ENCODE measurements around the gene KCP.

The KCP gene

DNA sequence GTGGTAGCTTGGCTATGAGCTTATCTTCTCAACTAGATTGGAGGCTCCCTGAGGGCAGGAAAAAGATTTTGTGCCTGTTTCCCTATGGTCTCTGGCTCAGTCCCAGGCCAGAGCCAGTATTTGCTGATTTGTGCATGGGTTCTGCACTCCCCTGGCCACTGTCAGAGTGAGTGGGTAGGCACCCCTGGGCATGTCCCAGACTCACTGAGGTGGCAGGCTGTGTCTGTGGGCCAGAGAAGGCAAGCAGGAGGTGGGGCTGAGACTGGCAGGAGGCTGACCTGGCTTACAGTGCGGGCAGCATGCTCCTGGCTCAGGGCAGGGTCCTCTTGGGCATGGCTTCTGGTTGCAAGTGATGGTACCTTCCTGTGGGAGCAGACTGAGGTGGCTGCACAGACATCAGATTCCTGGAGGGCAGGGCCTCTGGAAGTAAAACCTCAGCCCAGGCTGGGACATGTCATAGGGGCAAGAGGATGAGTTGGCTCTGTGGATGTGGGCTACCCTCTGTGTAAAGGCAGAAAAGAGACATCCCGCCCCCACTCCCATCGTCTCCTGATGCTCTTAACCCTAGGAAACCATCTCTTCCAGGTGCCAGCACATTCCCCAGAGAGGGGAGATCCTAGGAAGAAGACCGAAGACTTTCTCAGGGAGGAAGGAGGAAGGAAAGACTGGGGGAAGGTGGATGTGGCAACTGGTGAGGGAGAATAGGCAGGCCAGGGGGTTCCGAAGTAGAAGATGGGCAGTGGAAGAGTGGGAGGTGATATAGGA, 4.3 kb downstream of the KCP start:
- no peak for DNase-seq (ENCODE audit: low read depth)

DNA sequence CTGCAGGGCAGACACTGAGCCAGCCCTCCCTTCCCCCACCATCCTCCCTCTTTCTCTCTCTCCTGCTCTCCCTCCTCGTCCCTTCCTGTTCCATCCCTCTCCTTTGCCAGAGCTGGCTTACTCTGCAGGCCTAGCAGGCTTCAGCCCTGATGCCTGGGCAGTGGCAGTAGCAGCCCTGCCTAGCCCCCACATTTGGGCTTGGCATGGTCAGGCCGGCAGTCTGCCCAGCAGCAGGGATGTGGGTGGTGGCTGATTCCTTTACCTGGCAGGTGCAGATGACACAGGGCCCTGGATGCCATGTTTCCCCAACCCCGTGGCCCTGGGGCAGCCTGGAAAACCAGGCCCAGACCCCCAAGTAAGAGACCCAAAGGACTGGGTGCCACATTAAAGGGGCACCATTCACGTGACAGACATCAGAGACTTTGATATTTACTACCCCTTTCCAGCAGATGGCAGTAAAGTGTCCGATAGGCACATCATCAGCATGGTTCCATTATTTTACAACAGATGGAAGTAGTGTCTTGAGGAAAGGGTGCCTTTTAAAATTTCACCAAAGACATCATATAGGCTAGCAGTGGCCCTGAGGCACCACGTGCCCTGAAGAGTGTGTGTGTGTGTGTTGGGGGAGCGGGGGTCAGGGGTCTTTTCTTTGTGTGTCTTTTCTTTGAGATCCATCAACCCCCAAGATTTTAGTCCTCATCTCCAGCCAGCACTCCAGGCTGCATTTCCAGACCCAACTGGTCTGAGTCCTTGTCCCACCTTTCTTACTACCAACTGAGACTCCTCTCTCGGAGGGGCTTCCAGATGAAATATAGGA, 5.9 kb downstream of the KCP start:
- DNase-seq (ENCODE audit: low read depth), result no peak

DNA sequence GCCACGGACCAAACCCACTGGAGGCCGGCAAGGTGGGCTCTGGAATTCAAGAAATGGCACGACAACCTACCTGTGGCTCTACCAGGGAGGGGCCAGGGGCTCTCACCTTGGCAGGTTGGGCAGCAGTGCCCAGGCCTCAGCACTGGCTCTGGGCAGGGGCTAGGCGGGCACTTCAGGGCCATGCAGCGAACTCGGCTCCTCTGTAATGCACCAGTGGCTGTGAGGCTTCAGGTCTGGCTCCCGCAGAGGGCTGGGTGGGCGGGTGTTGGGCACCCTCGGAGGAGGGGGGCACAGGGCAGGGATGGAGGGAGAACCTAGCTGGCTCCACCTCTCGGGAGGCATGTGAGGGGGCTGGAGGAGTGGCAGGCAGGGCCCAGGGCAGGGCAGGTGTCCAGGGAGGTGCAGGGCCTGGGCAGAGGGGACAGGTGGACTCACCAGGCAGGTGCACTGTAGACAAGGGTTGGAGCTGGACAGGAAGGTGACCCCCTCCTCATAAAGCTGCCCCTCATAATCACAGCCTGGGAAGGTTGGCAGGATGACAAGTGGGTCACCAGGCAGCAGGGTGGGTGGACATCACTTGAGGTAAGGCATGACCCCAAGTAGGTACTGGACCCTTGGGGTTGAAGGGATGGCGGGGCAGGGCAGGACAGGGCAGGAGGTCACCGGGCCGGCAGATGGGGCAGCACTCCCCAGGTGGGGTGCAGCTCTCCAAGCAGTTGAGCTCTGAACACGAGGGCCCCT, 6.7 kb downstream of the KCP start:
- no peak for DNase-seq (ENCODE audit: low read depth)

DNA sequence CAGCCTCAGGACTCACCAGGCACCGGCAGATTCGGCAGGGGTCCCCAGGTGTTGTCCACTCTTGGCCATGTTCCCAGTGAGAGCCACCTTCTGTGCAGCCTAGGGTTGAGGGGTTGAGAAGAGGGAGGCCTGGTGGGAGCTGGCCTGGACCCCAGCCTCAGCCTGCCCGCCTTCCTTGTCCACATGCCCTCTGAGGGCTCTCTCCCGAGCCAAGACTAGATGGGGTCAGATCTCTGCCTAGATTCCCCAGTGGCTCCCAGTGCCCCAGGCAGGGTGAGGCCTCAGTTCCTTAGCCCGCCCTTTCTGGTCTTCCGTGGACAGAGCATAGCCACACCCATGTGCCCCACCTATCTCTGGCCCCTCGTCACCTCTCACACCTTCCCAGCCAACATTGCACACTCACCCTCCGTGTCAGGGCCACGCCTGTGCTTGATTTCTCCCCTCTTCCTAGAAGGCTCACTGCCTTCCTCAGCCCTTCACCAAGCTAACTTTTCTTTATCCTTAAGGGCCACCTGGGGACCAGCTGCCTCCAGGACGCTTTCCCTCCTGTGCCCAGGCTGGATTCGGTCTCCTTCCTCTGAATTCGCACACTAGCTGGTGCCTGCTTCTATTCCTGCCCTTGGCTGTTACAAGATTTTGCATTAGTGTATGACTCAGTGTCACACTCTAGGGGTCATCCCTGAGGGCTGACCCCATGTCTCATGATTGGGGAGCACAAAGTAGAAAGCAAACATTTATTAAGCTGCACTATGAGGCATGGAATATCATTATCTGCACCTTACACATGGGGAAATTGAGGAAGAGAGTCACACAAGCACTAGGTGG, 7.5 kb downstream of the KCP start:
- DNase-seq (ENCODE audit: low read depth), result no peak

DNA sequence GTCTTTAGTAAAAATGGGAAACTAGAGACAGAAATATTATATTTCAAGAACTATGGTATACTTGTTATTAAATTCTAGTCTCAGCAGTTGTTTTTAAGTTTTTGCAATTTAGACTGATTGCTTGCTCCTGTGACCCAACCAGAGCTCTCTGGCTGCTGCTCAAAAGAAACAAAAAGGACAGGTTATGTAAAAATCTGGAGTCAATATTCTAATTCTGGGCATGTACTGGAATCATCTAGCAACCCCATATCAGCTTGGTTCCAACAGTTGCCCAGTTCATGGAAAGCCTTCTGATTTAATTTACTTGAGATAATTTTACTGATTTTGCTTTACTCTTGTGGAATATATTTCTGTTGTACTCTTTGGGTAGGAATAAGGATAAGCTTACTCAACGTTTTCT, 10.3 kb downstream of the KCP start:
- no peak for DNase-seq (ENCODE audit: low read depth)

DNA sequence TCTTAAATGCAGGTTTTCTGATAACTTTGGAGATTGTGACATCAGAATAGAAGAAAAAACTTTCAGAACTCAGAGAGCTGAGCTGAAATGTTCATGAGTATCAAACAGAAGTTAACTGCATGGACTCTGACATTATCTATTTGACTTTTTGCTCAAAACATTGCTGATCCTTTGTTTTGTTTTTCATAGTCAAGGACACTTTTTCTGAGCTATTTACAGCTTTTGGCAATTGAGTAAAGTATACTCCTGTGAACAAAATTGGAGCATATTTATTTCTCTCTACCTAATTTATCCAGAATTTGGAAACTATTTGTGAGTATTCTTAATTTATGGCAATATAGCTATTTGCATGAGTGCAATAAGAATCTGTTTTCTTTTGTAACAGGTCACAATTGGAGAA, 11.1 kb downstream of the KCP start:
- no peak for DNase-seq (ENCODE audit: low read depth)

DNA sequence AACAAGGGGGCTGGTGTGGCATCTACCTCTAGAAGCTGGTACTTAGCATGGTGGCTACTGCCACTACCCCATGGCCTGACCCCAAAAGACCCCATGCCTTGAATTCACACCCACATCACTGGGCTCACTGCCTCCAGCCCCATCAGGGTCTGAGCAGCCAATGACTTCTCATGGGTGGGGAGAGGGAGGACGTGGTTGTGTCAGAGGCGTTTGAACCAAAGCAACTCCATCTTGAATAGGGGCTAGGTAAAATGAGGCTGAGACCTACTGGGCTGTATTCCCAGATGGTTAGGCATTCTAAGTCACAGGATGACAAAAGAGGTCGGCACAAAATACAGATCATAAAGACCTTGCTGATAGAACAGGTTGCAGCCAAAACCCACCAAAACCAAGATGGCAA, 15.2 kb downstream of the KCP start:
- no peak for DNase-seq (ENCODE audit: low read depth)

DNA sequence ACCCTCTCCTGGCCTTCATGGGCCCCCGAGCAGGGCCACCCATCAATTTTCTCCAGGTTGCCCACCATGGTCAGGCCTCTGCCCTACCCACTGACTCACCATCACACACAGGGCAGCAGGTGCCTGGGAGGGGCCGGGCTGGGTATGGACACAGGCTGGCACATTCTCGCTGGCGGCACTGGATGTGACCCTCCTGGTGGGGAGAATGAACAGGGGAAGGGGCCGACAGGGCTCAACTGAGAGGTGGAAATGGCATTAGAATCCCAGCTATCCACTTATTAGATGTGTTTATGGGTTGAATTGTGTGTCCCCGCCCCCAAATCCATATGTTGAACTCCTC, 16.4 kb downstream of the KCP start:
- DNase-seq (ENCODE audit: low read depth), result no peak

DNA sequence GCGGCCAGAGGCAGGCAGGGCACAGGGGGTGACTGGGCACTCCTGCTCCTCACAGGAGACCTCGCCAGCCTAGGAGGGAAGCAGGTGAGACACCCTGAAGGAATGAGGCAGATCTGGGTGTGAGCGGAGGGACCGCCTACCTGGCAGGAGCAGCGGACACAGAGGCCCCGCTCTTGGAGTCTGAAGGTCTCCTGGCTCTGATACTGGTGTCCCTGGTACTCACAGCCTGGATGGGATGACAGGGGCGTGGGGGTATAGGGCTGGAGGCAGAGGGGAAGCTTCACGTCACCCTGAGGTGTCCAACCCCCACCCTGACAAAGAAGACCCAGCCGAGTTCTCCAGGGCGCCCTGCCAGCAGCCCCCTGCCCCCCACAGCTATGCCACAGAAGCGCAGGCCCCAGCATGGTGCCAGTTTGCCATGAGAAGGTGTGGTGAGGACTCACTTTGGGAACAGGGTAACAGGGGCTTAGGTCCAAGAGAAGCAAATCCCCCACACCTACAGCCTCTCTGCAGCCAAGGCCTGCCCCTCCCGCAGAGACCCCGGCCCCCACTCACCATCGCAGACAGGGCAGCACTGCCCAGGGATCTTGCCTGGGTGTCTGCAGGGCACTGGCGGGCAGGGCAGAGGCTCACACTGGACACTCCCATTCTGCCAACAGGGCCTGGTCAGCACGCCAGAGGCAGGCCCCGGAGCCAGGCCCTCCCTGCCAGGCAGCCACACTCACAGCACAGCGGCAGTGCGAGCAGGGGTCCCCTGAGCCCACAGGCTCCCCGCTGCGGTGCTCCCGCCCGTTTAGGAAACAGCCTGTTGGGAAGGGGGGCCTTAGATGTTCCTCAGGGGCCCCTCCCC, 17.0 kb downstream of the KCP start:
- DNase-seq (ENCODE audit: low read depth), result no peak

DNA sequence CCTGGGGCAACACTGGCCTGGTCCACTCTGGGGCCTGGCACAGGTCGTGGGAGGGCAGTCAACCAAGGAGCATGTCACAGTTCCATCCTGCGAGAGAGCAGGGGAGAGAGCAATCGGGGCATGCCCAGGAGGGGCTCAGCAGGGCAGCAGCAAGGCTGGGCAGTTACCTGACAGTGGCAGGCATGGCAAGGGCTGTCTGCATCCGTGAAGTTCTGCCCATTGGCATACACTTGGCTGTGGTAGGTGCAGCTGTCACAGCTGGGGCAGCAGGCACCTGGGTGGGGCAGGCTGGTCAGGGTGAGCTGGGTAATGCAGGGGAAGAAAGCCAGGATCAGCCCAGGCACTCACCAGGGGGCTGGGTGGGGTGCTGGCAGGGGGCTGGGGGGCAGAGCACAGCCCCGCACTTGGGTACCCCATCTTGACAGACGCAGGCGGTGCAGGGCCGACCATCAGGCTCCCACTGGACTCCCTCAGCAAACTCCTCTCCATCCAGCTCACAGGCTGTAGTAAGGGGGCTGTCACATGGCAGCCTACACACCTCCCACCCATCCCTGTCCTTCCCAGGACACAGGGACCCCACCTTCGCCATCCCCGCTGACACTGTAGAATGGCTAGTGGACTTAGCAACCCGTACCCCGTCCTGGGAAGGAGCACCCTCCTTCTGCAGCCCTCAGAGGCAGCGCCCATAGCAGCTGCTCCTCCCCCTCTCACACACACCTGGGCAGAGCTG, 17.8 kb downstream of the KCP start:
- no peak for DNase-seq (ENCODE audit: low read depth)

DNA sequence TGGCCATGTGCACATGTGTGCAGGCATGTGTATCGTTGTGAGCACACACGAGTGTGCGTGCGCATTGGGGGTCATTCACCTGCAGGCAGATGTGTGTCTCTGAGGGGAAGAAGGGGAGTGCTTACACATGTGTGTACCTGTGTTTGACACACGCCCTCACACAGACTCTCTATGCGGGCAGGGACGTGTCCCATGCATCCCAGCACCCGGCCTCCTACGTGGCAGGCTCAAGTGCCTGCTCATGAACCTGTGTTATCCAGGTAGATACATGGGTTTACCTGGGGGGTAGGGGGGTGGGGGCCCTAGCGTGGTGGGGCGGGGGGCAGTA, 18.6 kb downstream of the KCP start:
- no peak for DNase-seq (ENCODE audit: low read depth)

DNA sequence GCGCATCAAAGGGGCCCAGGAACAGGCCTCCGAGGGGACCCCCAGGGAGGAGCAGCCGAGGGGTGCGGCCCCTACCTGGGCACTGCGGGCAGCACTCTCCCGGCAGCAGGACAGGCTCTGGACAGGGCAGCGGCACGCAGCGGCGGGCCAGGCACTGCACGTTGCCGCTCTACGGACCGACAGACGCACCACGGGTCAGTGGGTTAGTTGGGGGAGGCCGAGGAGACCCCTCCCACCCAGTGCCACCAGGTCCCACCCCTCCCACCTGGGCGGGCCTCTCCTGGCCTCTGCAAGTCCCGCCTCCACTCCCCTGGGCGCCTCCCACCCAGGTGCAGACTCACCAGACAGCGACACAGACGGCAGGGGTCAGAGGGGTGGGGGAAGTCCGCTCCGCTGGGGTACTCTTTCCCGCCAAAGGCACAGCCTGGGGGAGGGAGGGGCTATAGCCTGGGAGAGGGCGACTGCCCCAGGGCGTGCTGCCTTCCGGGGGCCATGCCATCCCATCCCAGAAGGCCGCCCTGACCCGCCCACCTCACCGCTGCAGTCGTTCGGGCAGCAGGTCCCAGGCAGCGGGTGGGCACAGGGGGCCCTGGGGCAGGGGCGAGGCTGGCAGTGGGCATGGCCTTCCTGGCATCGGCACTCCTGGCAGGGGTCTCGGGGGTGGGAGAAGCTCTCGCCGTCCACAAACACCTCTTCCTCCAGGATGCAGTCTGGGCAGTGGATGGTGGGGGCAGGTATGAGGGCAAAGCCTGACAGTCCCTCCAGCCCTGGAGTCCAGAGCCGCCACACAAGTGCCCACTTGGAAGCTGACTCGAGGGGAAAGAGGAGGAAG, 19.2 kb downstream of the KCP start:
- DNase-seq (ENCODE audit: low read depth), result no peak

DNA sequence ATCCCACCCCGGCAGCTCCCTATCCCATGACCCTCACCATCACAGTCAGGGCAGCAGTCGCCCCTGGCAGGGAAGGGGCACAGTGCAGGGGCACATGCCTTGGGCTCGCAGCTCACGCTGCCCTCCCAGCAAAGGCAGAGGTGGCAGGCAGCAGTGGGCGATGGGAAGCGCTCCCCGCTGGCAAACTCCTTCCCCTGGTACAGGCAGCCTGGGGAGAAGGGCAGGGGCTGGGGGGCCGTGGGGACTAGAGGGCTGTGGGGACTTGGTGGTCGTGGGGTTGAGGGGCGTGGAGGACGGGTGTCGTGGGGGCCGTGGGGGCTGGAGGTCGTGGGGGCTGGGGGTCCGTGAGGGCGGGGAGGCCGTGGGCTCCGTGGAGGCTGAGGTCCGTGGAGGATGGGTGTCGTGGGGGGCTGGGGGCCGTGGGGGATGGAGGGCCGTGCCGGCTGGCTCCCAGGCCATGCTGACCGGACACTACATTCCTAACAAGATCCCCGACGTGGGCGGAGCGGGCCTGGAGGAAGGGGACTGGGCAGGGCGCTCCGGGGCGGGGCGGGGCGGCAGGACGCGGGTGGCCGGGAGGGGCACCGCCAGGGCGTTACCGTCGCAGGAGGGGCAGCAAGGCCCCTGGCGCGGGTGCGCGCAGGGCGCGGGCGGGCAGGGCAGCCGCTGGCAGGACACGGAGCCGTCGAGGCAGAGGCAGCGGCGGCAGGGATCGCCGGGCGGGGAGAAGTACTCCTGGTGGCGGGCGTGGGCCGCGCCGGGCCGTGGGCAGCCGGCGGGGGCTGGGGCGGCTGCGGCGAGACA, 20.0 kb downstream of the KCP start:
- DNase-seq (ENCODE audit: low read depth), result no peak

DNA sequence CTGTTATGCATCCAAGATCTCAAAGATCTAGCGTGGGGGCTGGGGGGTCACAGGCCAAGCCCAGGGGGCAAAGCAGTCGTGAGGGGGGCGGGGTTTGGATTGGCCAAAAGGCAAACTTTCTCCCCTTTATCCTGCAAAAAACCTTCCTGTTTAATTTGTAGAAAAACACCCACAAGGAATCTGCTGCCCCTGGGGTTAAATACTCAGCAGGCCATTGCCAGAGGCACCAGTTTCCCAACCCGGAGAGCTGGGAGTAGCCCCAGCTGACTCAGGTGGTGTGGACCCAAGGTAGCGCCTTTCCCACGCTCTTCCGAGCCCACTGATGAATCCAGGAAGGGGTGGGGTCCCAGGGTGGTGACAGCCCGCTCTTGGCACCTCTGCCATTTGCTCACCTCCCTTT, 21.4 kb downstream of the KCP start:
- DNase-seq (ENCODE audit: low read depth), result no peak

DNA sequence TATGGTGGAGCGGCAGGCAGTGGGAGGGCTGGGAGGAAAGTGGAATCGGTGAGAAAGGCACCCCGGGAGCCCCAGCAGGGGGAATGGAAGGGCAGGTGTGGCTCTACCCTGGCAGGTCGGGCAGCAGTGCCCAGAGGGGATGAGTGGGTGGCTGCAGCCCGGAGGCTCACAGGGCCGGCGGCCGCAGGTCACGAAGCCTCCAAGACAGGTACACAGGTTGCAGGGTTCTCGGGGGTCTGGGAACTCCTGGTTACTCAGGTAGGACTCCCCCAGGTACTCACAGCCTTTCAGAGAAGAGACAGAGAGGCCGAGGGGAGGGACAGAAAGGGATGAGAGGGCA, 21.8 kb downstream of the KCP start:
- DNase-seq (ENCODE audit: low read depth), result no peak

DNA sequence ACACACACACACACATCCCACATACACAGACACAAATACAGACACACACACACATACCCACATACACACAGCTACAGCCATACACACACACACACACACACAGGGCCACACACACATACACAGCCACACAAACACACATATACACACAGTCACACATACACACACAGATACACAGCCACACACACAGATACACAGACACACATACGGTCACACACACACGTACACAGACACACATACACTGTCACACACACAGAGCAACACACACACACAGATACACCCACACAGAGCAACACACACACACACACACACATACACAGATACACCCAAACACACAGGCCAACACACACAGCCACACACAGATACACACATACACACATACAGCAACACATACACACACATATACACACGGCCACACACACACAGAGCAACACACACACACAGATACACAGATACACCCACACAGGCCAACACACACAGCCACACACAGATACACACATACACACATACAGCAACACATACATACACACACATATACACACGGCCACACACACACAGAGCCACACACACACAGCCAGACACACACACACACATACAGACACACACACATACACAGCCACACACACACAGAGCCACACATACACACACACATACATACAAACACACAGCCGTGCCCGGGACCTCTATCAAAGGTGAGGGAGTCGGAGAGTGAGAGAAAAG, 22.3 kb downstream of the KCP start:
- no peak for DNase-seq (ENCODE audit: low read depth)

DNA sequence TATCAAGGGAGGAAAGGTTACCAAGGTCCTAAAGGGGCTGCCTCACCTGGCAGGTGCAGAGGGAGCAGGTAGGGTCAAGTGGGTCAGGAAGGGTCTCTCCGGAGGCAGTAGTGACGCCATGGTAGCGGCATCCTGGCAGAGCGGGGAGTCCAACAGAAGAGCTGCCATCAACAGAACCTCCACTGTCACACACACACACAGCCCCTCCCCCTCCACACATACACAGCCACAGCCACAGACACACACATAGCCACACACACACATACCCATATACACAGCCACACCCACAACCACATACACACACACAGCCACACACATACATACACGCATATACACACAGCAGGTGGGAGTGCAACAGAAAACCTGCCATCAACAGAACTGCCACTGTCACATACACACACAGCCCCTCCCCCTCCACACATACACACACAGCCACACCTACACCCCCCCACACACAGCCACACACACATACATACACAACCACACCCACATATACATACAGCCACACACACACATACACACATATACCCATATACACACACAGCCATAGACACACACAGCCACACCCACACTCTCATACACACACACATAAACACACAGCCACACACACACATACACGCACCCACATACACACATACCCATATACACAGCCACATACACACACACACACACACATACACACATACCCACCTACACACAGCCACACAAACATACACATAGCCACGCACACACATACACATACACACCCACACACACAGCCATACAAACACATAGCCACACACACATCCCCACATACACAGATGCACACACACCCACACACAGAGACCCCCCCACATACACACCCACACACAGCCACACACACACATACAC, 23.1 kb downstream of the KCP start:
- no peak for DNase-seq (ENCODE audit: low read depth)
